K562 (cell line): ENCODE results near the gene PHF14. TPM values are rescaled to one million over a fixed set of nuclear protein-coding genes. Genes with fewer than 3 reads are reported as not detected.
A peak's percentile ranks its signal among the peaks of the same experiment; 100 is the strongest.

Experiments used
- ATAC-seq: fragments of 200-7000 bp; cut with Tn5 transposase; 3 replicates; pipeline ENCODE4 v1.9.1; 2020; ENCODE audit warnings: moderate library complexity
- BruUV-seq: library from RNA; stranded (reverse); fragments of 400-500 nt; replicated peaks from 2 replicates; lab custom pipeline; 2021; lab: Mats Ljungman, UMichigan
- CTCF ChIA-PET: fragments of 300-600 bp; formaldehyde crosslinking; extraction: SDS; loops from one replicate; lab custom pipeline; 2021; ENCODE audit warnings: low intra/inter-chr PET ratio; lab: Yijun Ruan, JAX
- POLR2A ChIA-PET: fragments of 300-600, 350-650 bp; sonication (Branson Sonifier 250); formaldehyde crosslinking; extraction: SDS; loops from one replicate; lab custom pipeline; 2021; ENCODE audit warnings: antibody characterized with exemption, inconsistent platforms; lab: Yijun Ruan, JAX
- DNase-seq, 4 experiments: peaks; one replicate each; pipeline versions ENCODE4 v3.0.0 to v3.0.0-alpha.2; 2011 to 2018; ENCODE audit warnings: low spot score in 3 of 4, mixed read lengths in 3 of 4; ENCODE audit errors: extremely low read depth in 1 of 4
- FAIRE-seq: peaks from 2 replicates; lab custom pipeline; 2011; peaks lifted over from hg19 to GRCh38; lab: Jason Lieb, UNC
- H2AFZ ChIP-seq: 2 replicates; pipeline ENCODE4 v1.6.0; 2011; ENCODE audit warnings: low read depth, low read length, control low read depth, inconsistent platforms
- H3K27ac ChIP-seq: fragments of 200-600 bp; 3 replicates; pipeline ENCODE4 v1.8.0; 2011; ENCODE audit warnings: low read depth, mild to moderate bottlenecking, control low read depth, inconsistent platforms, low read length, moderate library complexity, mixed read lengths; ENCODE audit errors: extremely low read depth
- H3K27me3 ChIP-seq, 2 experiments: fragments of 300-600 bp in 1 of 2; 2 replicates in 1 of 2; 3 replicates in 1 of 2; pipeline versions ENCODE4 v1.6.0 to v1.8.0; 2011; ENCODE audit warnings: inconsistent platforms in 2 of 2, low read length in 2 of 2, mild to moderate bottlenecking in 1 of 2, mixed read lengths in 1 of 2, moderate library complexity in 1 of 2; ENCODE audit not compliant: control insufficient read depth in 2 of 2, insufficient read depth in 2 of 2
- H3K36me3 ChIP-seq: fragments of 300-600 bp; 3 replicates; pipeline ENCODE4 v1.8.0; 2011; ENCODE audit warnings: mild to moderate bottlenecking, low read length, inconsistent platforms; ENCODE audit not compliant: control insufficient read depth, insufficient read depth
- H3K4me1 ChIP-seq, 2 experiments: fragments of 200-600 bp in 1 of 2; replicated peaks in 1 of 2; 2 replicates in 1 of 2; 3 replicates in 1 of 2; pipeline versions ENCODE4 v1.5.1 to v1.8.0; 2011; ENCODE audit warnings: inconsistent platforms in 2 of 2, low read length in 2 of 2, mild to moderate bottlenecking in 1 of 2, mixed read lengths in 1 of 2, moderate library complexity in 1 of 2; ENCODE audit not compliant: control insufficient read depth in 2 of 2, insufficient read depth in 2 of 2
- H3K4me2 ChIP-seq: 2 replicates; pipeline ENCODE4 v1.6.1; 2011; ENCODE audit warnings: low read length, control low read depth, inconsistent platforms, mixed read lengths; ENCODE audit not compliant: insufficient read depth
- H3K4me3 ChIP-seq: fragments of 200-600 bp; sonication (generic), shearing (Covaris generic); 2 replicates; pipeline ENCODE4 v1.5.1; 2016; ENCODE audit warnings: control low read depth, inconsistent platforms
- H3K79me2 ChIP-seq: fragments of 200-600 bp; 3 replicates; pipeline ENCODE4 v1.8.0; 2011; ENCODE audit warnings: low read length, inconsistent platforms; ENCODE audit not compliant: control insufficient read depth, insufficient read depth
- H3K9ac ChIP-seq, 2 experiments: 2 replicates each; pipeline versions ENCODE4 v1.6.0 to v1.6.1; 2011; ENCODE audit warnings: low read depth in 2 of 2, low read length in 2 of 2, control low read depth in 1 of 2, inconsistent platforms in 1 of 2, mild to moderate bottlenecking in 1 of 2, mixed read lengths in 1 of 2; ENCODE audit not compliant: insufficient read depth in 1 of 2
- H3K9me1 ChIP-seq: one replicate; pipeline ENCODE4 v1.6.0; 2011; ENCODE audit warnings: inconsistent platforms, mild to moderate bottlenecking, low read length, moderate library complexity; ENCODE audit not compliant: control insufficient read depth, insufficient read depth
- H3K9me3 ChIP-seq: replicated peaks from 2 replicates; pipeline ENCODE4 v1.5.1; 2011; ENCODE audit warnings: low read depth, low read length, inconsistent platforms; ENCODE audit not compliant: control insufficient read depth, insufficient read depth
- H4K20me1 ChIP-seq: replicated peaks from 2 replicates; pipeline ENCODE4 v1.6.1; 2011; ENCODE audit warnings: low read length, inconsistent platforms, mixed read lengths; ENCODE audit not compliant: control insufficient read depth, insufficient read depth
- BHLHE40 ChIP-seq: IDR thresholded peaks from 2 replicates; pipeline ENCODE4 v1.6.1; 2011; ENCODE audit warnings: low read length, improper control_type of control experiment
- NFIC ChIP-seq: fragments of 450-650 bp; IDR thresholded peaks from 2 replicates; pipeline ENCODE4 v1.6.1; 2017; ENCODE audit warnings: mild to moderate bottlenecking, inconsistent platforms
- NUFIP1 ChIP-seq: fragments of 450-650 bp; IDR thresholded peaks from 2 replicates; pipeline ENCODE4 v1.6.1; 2018; ENCODE audit not compliant: partially characterized antibody
- SMARCA4 ChIP-seq: fragments of 450-650 bp; IDR thresholded peaks from 2 replicates; pipeline ENCODE4 v1.6.1; 2016
- SMC3 ChIP-seq: conservative IDR thresholded peaks from 2 replicates; pipeline ENCODE4 v1.6.1; 2011; ENCODE audit warnings: low read depth, low read length, improper control_type of control experiment; ENCODE audit not compliant: insufficient read depth
- ZNF24 ChIP-seq: fragments of 450-650 bp; IDR thresholded peaks from 2 replicates; pipeline ENCODE4 v1.6.1; 2016
- ZNF696 ChIP-seq: fragments of 250-450 bp; sonication (Bioruptor Pico); conservative IDR thresholded peaks from 2 replicates; pipeline ENCODE4 v1.4.0; 2020; ENCODE audit warnings: mild to moderate bottlenecking, moderate library complexity
- ZNF717 ChIP-seq: fragments of 250-450 bp; sonication (Bioruptor Pico); IDR thresholded peaks from 2 replicates; pipeline ENCODE4 v1.5.0; 2021
- WGBS: fragments of 100-300 bp; shearing (Covaris generic); methylation state at CpG from one replicate; pipeline ENCODE4 v1.1.6; 2016; ENCODE audit warnings: low coverage, mixed read lengths; ENCODE audit not compliant: insufficient coverage; ENCODE audit errors: missing lambda C conversion rate; 5-methylcytosine and 5-hydroxymethylcytosine counted together
- in situ Hi-C: fragments of 300-500 bp; cut with MboI; formaldehyde crosslinking; loops from 4 replicates; pipeline ENCODE4 v1.15.0; 2018; ENCODE audit warnings: inconsistent platforms, mixed read lengths
- intact Hi-C: fragments of 100-400 bp; cut with micrococcal nuclease; formaldehyde crosslinking; loops from 2 replicates; pipeline ENCODE4 v1.14.2; 2022
- polyA plus RNA-seq, 8 experiments: library from polyadenylated mRNA; depleted of rRNA in 4 of 8; stranded (reverse) in 5 of 8; unstranded in 3 of 8; fragments of >200 nt; fragmentation: Nextera tagmentation in 2 of 8; fragmentation: Illumina TruSeq in 1 of 8; extraction: Ambion mirVana in 2 of 8; extraction: Trizol in 1 of 8; gene quantifications; 2 replicates each; pipeline versions ENCODE4 v1.2.1 to v1.2.3, GENCODE V29; 2011 to 2014; ENCODE audit warnings: inconsistent platforms in 1 of 8, missing spikeins in 1 of 8
- total RNA-seq, 7 experiments: library from RNA; depleted of rRNA in 6 of 7; stranded (reverse); fragments of >200 nt in 6 of 7; fragmentation: Illumina TruSeq in 2 of 7; extraction: Trizol in 2 of 7; gene quantifications; 2 replicates each; pipeline versions ENCODE4 v1.2.1 to v1.2.3, GENCODE V29; 2011 to 2021; ENCODE audit warnings: low replicate concordance in 1 of 7
- TF ChIP-seq, protein P1 (sequence below): fragments of 250-450 bp; sonication (Bioruptor Pico); IDR thresholded peaks from 2 replicates; pipeline ENCODE4 v1.4.0; 2020; ENCODE audit warnings: mild to moderate bottlenecking

The PHF14 gene
- total and polyA plus RNA-seq, 9 of the 15 experiments (the other 6 are each of a cell fraction or from before 2014, with no cell fraction given): 27.5 to 67.6 (median 41.4) TPM

DNA sequence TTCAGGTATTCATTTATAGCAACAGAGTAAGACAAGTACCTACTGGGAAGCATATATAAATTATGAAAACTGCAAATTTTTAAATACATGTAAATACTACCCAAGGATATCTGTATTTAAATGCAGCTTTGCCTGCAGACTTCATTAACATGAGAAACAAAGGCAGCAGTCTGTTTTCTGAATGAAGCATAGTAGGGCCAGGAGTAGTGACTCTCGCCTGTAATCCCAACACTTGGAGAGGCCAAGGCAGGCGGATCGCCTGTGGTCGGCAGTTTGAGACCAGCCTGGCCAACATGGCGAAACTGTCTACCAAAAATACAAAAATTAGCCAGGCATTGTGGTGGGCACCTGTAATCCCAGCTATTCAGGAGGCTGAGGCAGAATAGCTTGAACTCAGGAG is 42.5 kb upstream of the PHF14 start:
- Histone ChIP-seq H3K4me3 (no peak overlapping the region), H3K9me1 (no peaks in the 10 kb centered on the region), H3K27me3 (no peaks in the 10 kb centered on the region), H2AFZ (no peak overlapping the region)
- TF ChIP-seq ZNF717 (CRISPR knock-in tag) (no peak), ZNF696 (no peak), SMARCA4 (no peak), ZNF24 (no peak), NUFIP1 (no peak), BHLHE40 (no peak), NFIC (no peak), SMC3 (no peak)
- TF ChIP-seq, protein P1, sequence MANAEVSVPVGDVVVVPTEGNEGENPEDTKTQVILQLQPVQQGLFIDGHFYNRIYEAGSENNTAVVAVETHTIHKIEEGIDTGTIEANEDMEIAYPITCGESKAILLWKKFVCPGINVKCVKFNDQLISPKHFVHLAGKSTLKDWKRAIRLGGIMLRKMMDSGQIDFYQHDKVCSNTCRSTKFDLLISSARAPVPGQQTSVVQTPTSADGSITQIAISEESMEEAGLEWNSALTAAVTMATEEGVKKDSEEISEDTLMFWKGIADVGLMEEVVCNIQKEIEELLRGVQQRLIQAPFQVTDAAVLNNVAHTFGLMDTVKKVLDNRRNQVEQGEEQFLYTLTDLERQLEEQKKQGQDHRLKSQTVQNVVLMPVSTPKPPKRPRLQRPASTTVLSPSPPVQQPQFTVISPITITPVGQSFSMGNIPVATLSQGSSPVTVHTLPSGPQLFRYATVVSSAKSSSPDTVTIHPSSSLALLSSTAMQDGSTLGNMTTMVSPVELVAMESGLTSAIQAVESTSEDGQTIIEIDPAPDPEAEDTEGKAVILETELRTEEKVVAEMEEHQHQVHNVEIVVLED (CRISPR knock-in tag): no peak
- TF ChIP-seq, all 486 proteins: peak for 0
- no peak overlapping the region for H3K27ac ChIP-seq
- H3K79me2 ChIP-seq: peaks cover 12% of the 10 kb centered on the region
- WGBS: 98% methylated on average over 5 of the region's 5 CpGs
- in situ Hi-C loops: no loop called here
- ChIA-PET POLR2A (interaction anchor here (0.5 to 1.7 kb wide), 3 partner anchors 9 to 43 kb away, joined by 3 to 8 read pairs (median 3); partner anchors contain the start of gene PHF14), CTCF (no interaction called here)
- peaks cover 44% of the 10 kb centered on the region for H3K36me3 ChIP-seq
- intact Hi-C loops: loop anchor here (10.0 kb wide), 1 partner anchor 284 kb away; no protein-coding TSS in a partner anchor
- no peaks in the 10 kb centered on the region for H4K20me1 ChIP-seq
- H3K9ac ChIP-seq: no peak overlapping the region
- no peaks in the 10 kb centered on the region; a peak in 2 of 5 replicates for H3K4me1 ChIP-seq
- no TSS peak for BruUV-seq
- no peaks in the 10 kb centered on the region for H3K9me3 ChIP-seq
- ATAC-seq: peak; percentile 22
- no peak for FAIRE-seq
- DNase-seq: no peak
- no peak overlapping the region for H3K4me2 ChIP-seq
